ENCODE results near the gene MEPCE. TPM values are rescaled to one million over a fixed set of nuclear protein-coding genes. Genes with fewer than 3 reads are reported as not detected.
A peak's percentile ranks its signal among the peaks of the same experiment; 100 is the strongest.

The MEPCE gene
- total and polyA plus RNA-seq, 4 donors = 6.7 to 21.8 (median 16.5) TPM

DNA sequence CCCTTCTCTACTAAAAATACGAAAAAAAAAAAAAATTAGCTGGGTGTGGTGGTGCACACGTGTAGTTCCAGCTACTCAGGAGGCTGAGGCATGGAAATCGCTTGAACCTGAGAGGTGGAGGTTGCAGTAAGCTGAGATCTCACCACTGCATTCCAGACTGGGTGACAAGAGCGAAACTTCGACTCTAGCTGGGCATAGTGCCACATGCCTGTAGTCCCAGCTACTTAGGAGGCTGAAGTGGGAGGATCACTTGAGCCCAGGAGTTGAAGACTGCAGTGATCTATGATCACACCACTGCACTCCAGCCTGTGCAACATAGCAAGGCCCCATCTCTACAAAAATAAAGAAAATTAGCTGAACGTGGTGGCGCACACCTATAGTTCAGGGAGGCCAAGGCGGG lies 35.7 kb downstream of the MEPCE start:
- peaks cover 5 to 15% (median 11%) of the 10 kb centered on the region in 4 donors for H3K4me1 ChIP-seq (ENCODE audit: control insufficient read depth in 4 of 4, insufficient read depth in 4 of 4, low read length in 3 of 4)
- no peaks in the 10 kb centered on the region for H3K9me3 ChIP-seq (ENCODE audit: control insufficient read depth in 4 of 4, low read length in 3 of 4)
- 77% methylated on average over 8 of the region's 8 CpGs for WGBS
- H3K36me3 ChIP-seq (ENCODE audit: control insufficient read depth in 4 of 4, insufficient read depth in 3 of 4, low read depth in 1 of 4, low read length in 3 of 4) = peaks cover 0 to 1% (median 0%) of the 10 kb centered on the region in 4 donors
- DNase-seq (ENCODE audit: low spot score) = no peak
- no peak overlapping the region for H3K4me3 ChIP-seq (ENCODE audit: low read depth in 1 of 3, low read length in 3 of 3)
- no peaks in the 10 kb centered on the region for H3K27me3 ChIP-seq (ENCODE audit: control insufficient read depth in 4 of 4, insufficient read depth in 4 of 4, low read length in 3 of 4)
- TF ChIP-seq ZBTB33 (IDR thresholded peaks at IDR 0.05) = no peak
- TF ChIP-seq REST (IDR thresholded peaks at IDR 0.05) = no peak
- TF ChIP-seq YY1 (IDR thresholded peaks at IDR 0.05) = no peak
- TF ChIP-seq RAD21 (IDR thresholded peaks at IDR 0.05) = no peak
- no peak for TF ChIP-seq SP1 (IDR thresholded peaks at IDR 0.05)
- TF ChIP-seq EGR1 (IDR thresholded peaks at IDR 0.05; ENCODE audit: low read depth in 2 of 2) = no peak
- no peak for TF ChIP-seq ATF3 (IDR thresholded peaks at IDR 0.05)
- TF ChIP-seq HNF4A (conservative IDR thresholded peaks at IDR 0.05) = no peak
- TF ChIP-seq MAX (IDR thresholded peaks at IDR 0.05) = no peak
- no peak for TF ChIP-seq GABPA (IDR thresholded peaks at IDR 0.05 in 1 of 2, conservative IDR thresholded peaks at IDR 0.05 in 1 of 2)
- TF ChIP-seq RXRA (IDR thresholded peaks at IDR 0.05) = no peak
- no peak for TF ChIP-seq HNF4G (IDR thresholded peaks at IDR 0.05)
- H3K27ac ChIP-seq (ENCODE audit: low read depth in 1 of 2, low read length in 2 of 2) = no peak overlapping the region
- H3K9ac ChIP-seq (ENCODE audit: low read depth in 1 of 2, low read length in 2 of 2) = no peak overlapping the region

DNA sequence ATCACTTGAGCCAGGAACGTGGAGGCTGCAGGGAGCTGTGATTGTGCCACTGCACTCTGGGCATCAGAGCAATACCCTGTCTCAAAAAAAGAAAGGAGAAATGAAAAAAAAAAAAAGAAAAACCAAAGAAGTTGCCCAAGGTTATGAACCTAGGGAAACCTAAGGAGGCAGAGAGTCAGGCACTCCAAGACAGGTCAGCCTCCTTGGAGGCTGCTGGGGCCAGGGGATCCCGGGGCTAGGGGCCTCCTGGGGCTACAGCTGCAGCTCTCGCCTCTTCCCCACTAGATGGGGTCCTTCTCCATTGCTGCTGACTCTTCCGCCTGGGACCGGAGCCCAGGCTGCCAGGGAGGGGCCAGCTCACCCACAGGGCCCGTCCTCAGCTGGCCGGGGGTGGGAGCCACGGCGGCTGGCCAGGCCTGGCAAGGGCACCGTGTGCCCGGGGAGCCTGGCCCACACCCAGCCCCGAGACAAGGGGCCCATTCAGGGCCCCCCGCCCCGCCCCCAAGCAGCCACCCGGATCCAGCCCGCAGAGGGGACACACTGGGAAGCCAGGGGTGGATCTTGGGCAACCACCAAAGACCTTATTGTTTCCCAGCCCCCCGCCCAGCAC lies 36.2 kb downstream of the MEPCE start:
- no peaks in the 10 kb centered on the region for H3K9me3 ChIP-seq (ENCODE audit: control insufficient read depth in 4 of 4, low read length in 3 of 4)
- H3K4me3 ChIP-seq (ENCODE audit: low read depth in 1 of 3, low read length in 3 of 3) = no peak overlapping the region
- no peak for TF ChIP-seq GABPA (IDR thresholded peaks at IDR 0.05 in 1 of 2, conservative IDR thresholded peaks at IDR 0.05 in 1 of 2)
- no peak for TF ChIP-seq REST (IDR thresholded peaks at IDR 0.05)
- TF ChIP-seq FOXA1 (IDR thresholded peaks at IDR 0.05) = no peak
- TF ChIP-seq RAD21 (IDR thresholded peaks at IDR 0.05) = peak; percentile 79 to 82
- TF ChIP-seq SP1 (IDR thresholded peaks at IDR 0.05) = no peak
- peak in 1 of 2 donors; percentile 21 for TF ChIP-seq RXRA (IDR thresholded peaks at IDR 0.05)
- TF ChIP-seq NR2F2 (IDR thresholded peaks at IDR 0.05) = no peak
- no peak for TF ChIP-seq JUND (IDR thresholded peaks at IDR 0.05)
- TF ChIP-seq TAF1 (conservative IDR thresholded peaks at IDR 0.05) = no peak
- no peak for TF ChIP-seq EGR1 (IDR thresholded peaks at IDR 0.05; ENCODE audit: low read depth in 2 of 2)
- peak; percentile 50 for TF ChIP-seq CTCF (IDR thresholded peaks at IDR 0.05; ENCODE audit: low read depth, low read length, missing input control)
- TF ChIP-seq HNF4G (IDR thresholded peaks at IDR 0.05) = no peak
- H3K4me1 ChIP-seq (ENCODE audit: control insufficient read depth in 4 of 4, insufficient read depth in 4 of 4, low read length in 3 of 4) = peaks cover 5 to 15% (median 11%) of the 10 kb centered on the region in 4 donors
- WGBS = 16% methylated on average over 17 of the region's 17 CpGs
- no peak overlapping the region for H3K27ac ChIP-seq (ENCODE audit: low read depth in 1 of 2, low read length in 2 of 2)
- no peak overlapping the region for H3K9ac ChIP-seq (ENCODE audit: low read depth in 1 of 2, low read length in 2 of 2)
- no peak for DNase-seq (ENCODE audit: low spot score)
- no peaks in the 10 kb centered on the region for H3K27me3 ChIP-seq (ENCODE audit: control insufficient read depth in 4 of 4, insufficient read depth in 4 of 4, low read length in 3 of 4)
- peaks cover 0 to 3% (median 0%) of the 10 kb centered on the region in 4 donors for H3K36me3 ChIP-seq (ENCODE audit: control insufficient read depth in 4 of 4, insufficient read depth in 3 of 4, low read depth in 1 of 4, low read length in 3 of 4)
